ENCODE data around the gene LYSMD3.

Gene LYSMD3

DNA sequence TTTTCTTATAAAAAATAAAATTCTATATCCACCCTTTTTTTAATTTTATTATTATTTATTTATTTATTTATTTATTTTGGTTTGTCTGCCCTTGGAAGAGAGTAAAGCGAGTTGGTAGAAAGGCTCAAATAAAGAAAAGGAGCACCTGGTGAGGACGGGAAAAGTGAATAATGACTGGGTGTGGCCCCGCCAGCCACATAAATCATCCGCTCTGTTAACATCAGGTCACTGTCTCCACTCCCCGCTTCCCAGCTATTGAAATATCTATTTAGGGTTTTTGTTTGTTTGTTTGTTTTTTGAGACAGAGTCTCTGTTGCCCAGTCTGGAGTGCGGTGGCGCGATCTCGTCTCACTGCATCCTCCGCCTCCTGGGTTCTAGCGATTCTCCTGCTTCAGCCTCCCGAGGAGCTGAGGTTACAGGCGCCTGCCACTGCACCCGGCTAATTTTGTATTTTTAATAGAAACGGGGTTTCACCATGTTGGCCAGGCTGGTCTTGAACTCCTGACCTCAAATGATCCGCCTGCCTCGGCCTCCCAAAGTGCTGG lies 53.9 kb downstream of the LYSMD3 start:
- Histone ChIP-seq H3K9ac (ENCODE audit: low read length in 5 of 5) (peak overlapping the region in 1 of 5 donors; percentile 59), H3K27me3 (ENCODE audit: control insufficient read depth in 5 of 5, insufficient read depth in 4 of 5, low read length in 5 of 5) (no peaks in the 10 kb centered on the region), H3K36me3 (ENCODE audit: control insufficient read depth in 5 of 5, insufficient read depth in 5 of 5, low read length in 5 of 5) (no peaks in the 10 kb centered on the region), H3K4me3 (ENCODE audit: low read depth in 1 of 5, low read length in 5 of 5) (peak overlapping the region in 4 of 5 donors; percentile 37 to 100 (median 96)), H3K9me3 (ENCODE audit: control insufficient read depth in 5 of 5, low read length in 5 of 5) (no peaks in the 10 kb centered on the region), H3K27ac (ENCODE audit: low read depth, low read length) (no peak overlapping the region), H3K4me1 (ENCODE audit: control insufficient read depth in 5 of 5, insufficient read depth in 5 of 5, low read length in 5 of 5) (peaks cover 0 to 24% (median 22%) of the 10 kb centered on the region in 5 donors)

DNA sequence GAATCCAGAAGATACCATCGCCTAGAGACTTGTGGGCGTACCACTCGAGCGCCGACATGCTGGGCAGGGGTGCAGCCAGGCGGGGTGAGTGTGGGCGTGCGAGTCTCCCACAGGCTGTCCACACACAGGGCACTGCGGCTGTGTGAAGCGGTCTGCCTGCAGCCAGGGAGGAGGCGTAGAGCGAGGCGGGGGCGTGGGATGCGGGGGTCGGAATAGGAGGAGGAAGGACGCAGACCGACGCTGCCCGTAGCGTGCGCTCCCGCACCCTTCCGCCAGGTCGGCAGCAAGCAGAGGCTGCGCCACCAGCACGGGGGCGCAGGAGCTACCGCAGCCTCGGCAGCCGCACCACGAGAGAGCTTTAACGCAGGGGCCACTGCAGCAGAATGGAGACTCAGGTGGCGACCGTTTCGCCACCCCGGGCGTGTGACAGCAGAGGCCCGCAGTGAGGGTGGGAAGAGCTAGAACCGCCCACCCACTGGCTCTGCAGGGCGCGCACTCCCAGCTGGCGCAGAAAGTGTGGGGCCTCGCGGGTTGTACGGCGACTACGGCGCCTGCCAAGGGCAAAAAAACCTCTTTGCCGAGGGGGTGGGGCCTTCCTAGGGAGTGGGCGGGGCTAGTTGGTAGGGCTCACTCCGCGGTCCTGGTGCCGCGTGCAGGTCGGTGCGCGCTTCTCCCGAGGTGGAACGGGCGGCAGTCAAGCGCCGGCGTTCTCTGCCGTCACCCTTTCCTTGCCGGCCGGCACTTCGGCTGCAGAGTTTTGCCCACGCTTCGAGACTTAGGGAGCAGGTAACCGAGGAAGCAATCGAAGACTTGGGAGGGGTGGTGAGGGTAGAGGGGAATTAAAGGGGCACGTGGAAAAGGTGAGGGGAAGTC lies 54.9 kb downstream of the LYSMD3 start, which contains the start of the genes MBLAC2 and POLR3G:
Gene MBLAC2 (minus strand): TSS at position 537 of the 873 bp plus-strand sequence. CDS start 479 bp downstream, at position 58.
Gene POLR3G (plus strand): TSS at position 630 of the 873 bp plus-strand sequence. CDS start 10,704 bp downstream, outside the sequence.
- H3K4me1 ChIP-seq (ENCODE audit: control insufficient read depth in 5 of 5, insufficient read depth in 5 of 5, low read length in 5 of 5): peaks cover 0 to 24% (median 22%) of the 10 kb centered on the region in 5 donors
- H3K27me3 ChIP-seq (ENCODE audit: control insufficient read depth in 5 of 5, insufficient read depth in 4 of 5, low read length in 5 of 5): no peaks in the 10 kb centered on the region
- H3K27ac ChIP-seq (ENCODE audit: low read depth, low read length): peak within 1 kb of the TSS; percentile 63
- peak within 1 kb of the TSS; percentile 74 to 100 (median 92) for H3K4me3 ChIP-seq (ENCODE audit: low read depth in 1 of 5, low read length in 5 of 5)
- no peaks in the 10 kb centered on the region for H3K36me3 ChIP-seq (ENCODE audit: control insufficient read depth in 5 of 5, insufficient read depth in 5 of 5, low read length in 5 of 5)
- H3K9me3 ChIP-seq (ENCODE audit: control insufficient read depth in 5 of 5, low read length in 5 of 5): no peaks in the 10 kb centered on the region
- peak within 1 kb of the TSS; percentile 35 to 79 (median 68) for H3K9ac ChIP-seq (ENCODE audit: low read length in 5 of 5)

DNA sequence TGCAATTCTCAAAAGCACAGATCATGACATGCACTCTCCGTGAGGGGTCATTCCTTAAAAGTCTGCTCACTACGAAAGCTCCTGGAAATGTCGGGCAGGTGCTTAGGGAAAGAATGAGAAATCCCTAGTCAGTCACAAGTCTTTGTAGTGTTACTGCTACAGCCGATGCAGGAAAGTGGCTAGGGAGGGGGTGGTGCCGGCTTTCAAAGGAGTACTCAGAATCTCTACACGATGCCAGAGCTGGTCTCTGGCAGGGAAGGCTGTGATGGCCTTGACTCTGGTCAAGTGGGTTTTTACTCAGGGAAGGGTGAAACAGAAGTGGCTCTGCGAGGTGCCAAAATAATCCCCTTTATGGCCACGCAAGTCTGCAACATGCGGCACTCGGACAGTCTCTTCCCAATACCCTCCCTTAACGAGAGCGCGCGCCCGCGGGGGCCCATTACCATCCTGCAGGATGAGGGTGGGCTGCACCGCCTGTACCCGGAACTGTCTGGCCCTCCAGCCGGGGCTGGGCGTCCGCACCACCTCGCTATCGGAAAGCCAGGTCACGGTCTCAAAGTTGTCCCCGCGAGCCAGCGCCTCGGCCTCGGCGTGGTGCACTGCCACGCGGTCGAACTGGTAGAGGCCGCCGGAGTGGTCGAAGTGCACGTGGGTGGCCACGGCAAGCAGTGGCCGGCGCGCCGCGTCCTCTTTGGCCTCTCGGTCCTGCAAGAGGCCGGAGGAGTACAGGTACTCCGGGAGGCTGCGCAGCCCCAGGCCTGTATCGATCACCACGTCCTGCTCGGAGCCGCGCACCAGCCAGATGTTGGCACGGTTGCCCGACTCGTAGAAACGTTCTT lies 55.8 kb downstream of the LYSMD3 start:
- Histone ChIP-seq H3K9ac (ENCODE audit: low read length in 5 of 5) (peak overlapping the region in 4 of 5 donors; percentile 56 to 79 (median 67)), H3K27me3 (ENCODE audit: control insufficient read depth in 5 of 5, insufficient read depth in 4 of 5, low read length in 5 of 5) (no peaks in the 10 kb centered on the region), H3K4me1 (ENCODE audit: control insufficient read depth in 5 of 5, insufficient read depth in 5 of 5, low read length in 5 of 5) (peaks cover 0 to 24% (median 22%) of the 10 kb centered on the region in 5 donors), H3K4me3 (ENCODE audit: low read depth in 1 of 5, low read length in 5 of 5) (peak overlapping the region; percentile 70 to 100 (median 92)), H3K36me3 (ENCODE audit: control insufficient read depth in 5 of 5, insufficient read depth in 5 of 5, low read length in 5 of 5) (no peaks in the 10 kb centered on the region), H3K27ac (ENCODE audit: low read depth, low read length) (peak overlapping the region; percentile 63), H3K9me3 (ENCODE audit: control insufficient read depth in 5 of 5, low read length in 5 of 5) (no peaks in the 10 kb centered on the region)

DNA sequence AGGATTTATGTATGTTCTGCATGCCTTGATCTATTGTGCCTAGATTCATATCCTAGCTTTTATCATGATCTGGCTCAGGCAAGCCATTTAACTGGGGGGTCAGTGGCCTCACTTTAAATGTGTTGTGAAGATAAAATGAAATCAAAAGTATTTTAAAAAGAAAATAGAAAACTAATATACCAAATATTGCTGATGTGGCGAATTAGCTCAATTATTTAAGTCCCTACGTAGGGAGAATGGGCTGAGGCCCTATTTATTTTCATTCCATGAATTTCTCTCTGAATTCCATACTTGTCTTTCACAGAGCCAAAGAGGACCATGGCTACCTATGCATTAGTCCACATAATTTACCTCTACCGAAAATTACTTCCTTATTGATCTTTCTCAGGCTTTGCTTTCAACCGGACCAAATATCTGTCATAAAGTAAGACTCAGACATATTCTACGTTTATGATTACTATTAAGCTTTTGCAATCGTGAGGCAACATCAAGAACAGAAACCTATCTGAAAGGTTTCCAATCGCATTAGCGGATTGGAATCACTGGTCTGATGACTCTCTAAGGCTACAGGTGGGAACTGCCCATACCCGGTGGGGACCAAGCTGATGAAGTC lies 56.5 kb downstream of the LYSMD3 start:
- H3K27ac ChIP-seq (ENCODE audit: low read depth, low read length): no peak overlapping the region
- H3K4me3 ChIP-seq (ENCODE audit: low read depth in 1 of 5, low read length in 5 of 5): peak overlapping the region; percentile 70 to 100 (median 92)
- H3K36me3 ChIP-seq (ENCODE audit: control insufficient read depth in 5 of 5, insufficient read depth in 5 of 5, low read length in 5 of 5): peaks cover 0 to 1% (median 0%) of the 10 kb centered on the region in 5 donors

More for the DNA sequence above, 56.5 kb downstream of the LYSMD3 start:
- Histone ChIP-seq H3K4me1 (ENCODE audit: control insufficient read depth in 5 of 5, insufficient read depth in 5 of 5, low read length in 5 of 5) (peaks cover 0 to 24% (median 22%) of the 10 kb centered on the region in 5 donors), H3K9ac (ENCODE audit: low read length in 5 of 5) (peak overlapping the region in 3 of 5 donors; percentile 56 to 79 (median 69)), H3K27me3 (ENCODE audit: control insufficient read depth in 5 of 5, insufficient read depth in 4 of 5, low read length in 5 of 5) (no peaks in the 10 kb centered on the region), H3K9me3 (ENCODE audit: control insufficient read depth in 5 of 5, low read length in 5 of 5) (no peaks in the 10 kb centered on the region)
